Measurements from ENCODE around the gene NLRC5.
"Not testable (repeated sequence)": the region's sequence is repeated elsewhere in the genome, so short reads cannot be mapped to it uniquely, and the experiment has no call there.

Gene NLRC5

GRCh38 chr16:56964243-56965148 lies 24.9 kb upstream of the NLRC5 start:
- Histone ChIP-seq H3K9ac (ENCODE audit: low read length) (no peak overlapping the region), H3K9me3 (ENCODE audit: control insufficient read depth, low read length) (no peaks in the 10 kb centered on the region), H3K27me3 (replicated peaks; ENCODE audit: control insufficient read depth, insufficient read depth, low read length) (no peaks in the 10 kb centered on the region), H3K36me3 (ENCODE audit: control insufficient read depth, insufficient read depth, low read length, severe bottlenecking) (no peaks in the 10 kb centered on the region), H3K4me1 (ENCODE audit: control insufficient read depth, insufficient read depth, low read length) (peaks cover 56% of the 10 kb centered on the region), H3K4me3 (ENCODE audit: low read length) (no peak overlapping the region)
- DNase-seq (ENCODE audit: low read depth) = peak; percentile 38

GRCh38 chr16:56965149-56966092 lies 23.9 kb upstream of the NLRC5 start:
- H3K4me3 ChIP-seq (ENCODE audit: low read length) = no peak overlapping the region
- no peak for DNase-seq (ENCODE audit: low read depth)
- peaks cover 50% of the 10 kb centered on the region for H3K4me1 ChIP-seq (ENCODE audit: control insufficient read depth, insufficient read depth, low read length)
- no peaks in the 10 kb centered on the region for H3K27me3 ChIP-seq (replicated peaks; ENCODE audit: control insufficient read depth, insufficient read depth, low read length)
- H3K9me3 ChIP-seq (ENCODE audit: control insufficient read depth, low read length) = no peaks in the 10 kb centered on the region
- H3K9ac ChIP-seq (ENCODE audit: low read length) = peak overlapping the region; percentile 15
- H3K36me3 ChIP-seq (ENCODE audit: control insufficient read depth, insufficient read depth, low read length, severe bottlenecking) = no peaks in the 10 kb centered on the region

- no peak for DNase-seq (ENCODE audit: low read depth)
- H3K4me3 ChIP-seq (ENCODE audit: low read length) = no peak overlapping the region
- H3K4me1 ChIP-seq (ENCODE audit: control insufficient read depth, insufficient read depth, low read length) = peaks cover 47% of the 10 kb centered on the region
- H3K9ac ChIP-seq (ENCODE audit: low read length) = peak overlapping the region; percentile 15
- no peaks in the 10 kb centered on the region for H3K36me3 ChIP-seq (ENCODE audit: control insufficient read depth, insufficient read depth, low read length, severe bottlenecking)
- H3K9me3 ChIP-seq (ENCODE audit: control insufficient read depth, low read length) = no peaks in the 10 kb centered on the region
- H3K27me3 ChIP-seq (replicated peaks; ENCODE audit: control insufficient read depth, insufficient read depth, low read length) = no peaks in the 10 kb centered on the region
Observed at GRCh38 chr16:56966093-56966475, 23.3 kb upstream of the NLRC5 start.

- Histone ChIP-seq H3K4me3 (ENCODE audit: low read length) (no peak overlapping the region), H3K9me3 (ENCODE audit: control insufficient read depth, low read length) (no peaks in the 10 kb centered on the region), H3K4me1 (ENCODE audit: control insufficient read depth, insufficient read depth, low read length) (peaks cover 46% of the 10 kb centered on the region), H3K36me3 (ENCODE audit: control insufficient read depth, insufficient read depth, low read length, severe bottlenecking) (no peaks in the 10 kb centered on the region), H3K9ac (ENCODE audit: low read length) (no peak overlapping the region), H3K27me3 (replicated peaks; ENCODE audit: control insufficient read depth, insufficient read depth, low read length) (no peaks in the 10 kb centered on the region)
- no peak for DNase-seq (ENCODE audit: low read depth)
Observed at GRCh38 chr16:56967733-56968132, 21.6 kb upstream of the NLRC5 start.

GRCh38 chr16:56969769-56970168 lies 19.6 kb upstream of the NLRC5 start:
- DNase-seq (ENCODE audit: low read depth) = no peak
- Histone ChIP-seq H3K4me3 (ENCODE audit: low read length) (no peak overlapping the region), H3K27me3 (replicated peaks; ENCODE audit: control insufficient read depth, insufficient read depth, low read length) (no peaks in the 10 kb centered on the region), H3K36me3 (ENCODE audit: control insufficient read depth, insufficient read depth, low read length, severe bottlenecking) (no peaks in the 10 kb centered on the region), H3K9ac (ENCODE audit: low read length) (no peak overlapping the region), H3K9me3 (ENCODE audit: control insufficient read depth, low read length) (no peaks in the 10 kb centered on the region), H3K4me1 (ENCODE audit: control insufficient read depth, insufficient read depth, low read length) (peaks cover 38% of the 10 kb centered on the region)

GRCh38 chr16:56970934-56971767 lies 18.2 kb upstream of the NLRC5 start:
- H3K36me3 ChIP-seq (ENCODE audit: control insufficient read depth, insufficient read depth, low read length, severe bottlenecking) = no peaks in the 10 kb centered on the region
- H3K27me3 ChIP-seq (replicated peaks; ENCODE audit: control insufficient read depth, insufficient read depth, low read length) = no peaks in the 10 kb centered on the region
- no peaks in the 10 kb centered on the region for H3K9me3 ChIP-seq (ENCODE audit: control insufficient read depth, low read length)
- H3K9ac ChIP-seq (ENCODE audit: low read length) = no peak overlapping the region
- DNase-seq (ENCODE audit: low read depth) = no peak
- H3K4me1 ChIP-seq (ENCODE audit: control insufficient read depth, insufficient read depth, low read length) = peaks cover 26% of the 10 kb centered on the region
- H3K4me3 ChIP-seq (ENCODE audit: low read length) = no peak overlapping the region

GRCh38 chr16:56971768-56972043 lies 17.7 kb upstream of the NLRC5 start:
- peaks cover 23% of the 10 kb centered on the region for H3K4me1 ChIP-seq (ENCODE audit: control insufficient read depth, insufficient read depth, low read length)
- no peaks in the 10 kb centered on the region for H3K27me3 ChIP-seq (replicated peaks; ENCODE audit: control insufficient read depth, insufficient read depth, low read length)
- H3K9me3 ChIP-seq (ENCODE audit: control insufficient read depth, low read length) = no peaks in the 10 kb centered on the region
- no peak overlapping the region for H3K4me3 ChIP-seq (ENCODE audit: low read length)
- no peak for DNase-seq (ENCODE audit: low read depth)
- H3K36me3 ChIP-seq (ENCODE audit: control insufficient read depth, insufficient read depth, low read length, severe bottlenecking) = no peaks in the 10 kb centered on the region
- H3K9ac ChIP-seq (ENCODE audit: low read length) = no peak overlapping the region

- Histone ChIP-seq H3K4me3 (ENCODE audit: low read length) (no peak overlapping the region), H3K36me3 (ENCODE audit: control insufficient read depth, insufficient read depth, low read length, severe bottlenecking) (no peaks in the 10 kb centered on the region), H3K9me3 (ENCODE audit: control insufficient read depth, low read length) (no peaks in the 10 kb centered on the region), H3K27me3 (replicated peaks; ENCODE audit: control insufficient read depth, insufficient read depth, low read length) (no peaks in the 10 kb centered on the region), H3K9ac (ENCODE audit: low read length) (no peak overlapping the region), H3K4me1 (ENCODE audit: control insufficient read depth, insufficient read depth, low read length) (peaks cover 20% of the 10 kb centered on the region)
- no peak for DNase-seq (ENCODE audit: low read depth)
Observed at GRCh38 chr16:56972403-56973293, 16.7 kb upstream of the NLRC5 start.

GRCh38 chr16:56973294-56973689 lies 16.1 kb upstream of the NLRC5 start:
- Histone ChIP-seq H3K36me3 (ENCODE audit: control insufficient read depth, insufficient read depth, low read length, severe bottlenecking) (no peaks in the 10 kb centered on the region), H3K9me3 (ENCODE audit: control insufficient read depth, low read length) (no peaks in the 10 kb centered on the region), H3K27me3 (replicated peaks; ENCODE audit: control insufficient read depth, insufficient read depth, low read length) (no peaks in the 10 kb centered on the region), H3K4me3 (ENCODE audit: low read length) (no peak overlapping the region), H3K4me1 (ENCODE audit: control insufficient read depth, insufficient read depth, low read length) (peaks cover 19% of the 10 kb centered on the region), H3K9ac (ENCODE audit: low read length) (no peak overlapping the region)
- no peak for DNase-seq (ENCODE audit: low read depth)

GRCh38 chr16:56973899-56974298 lies 15.5 kb upstream of the NLRC5 start:
- not testable (repeated sequence) for DNase-seq (ENCODE audit: low read depth); H3K9me3 ChIP-seq (ENCODE audit: control insufficient read depth, low read length); H3K27me3 ChIP-seq (replicated peaks; ENCODE audit: control insufficient read depth, insufficient read depth, low read length); H3K9ac ChIP-seq (ENCODE audit: low read length); H3K36me3 ChIP-seq (ENCODE audit: control insufficient read depth, insufficient read depth, low read length, severe bottlenecking); H3K4me3 ChIP-seq (ENCODE audit: low read length)
- H3K4me1 ChIP-seq (ENCODE audit: control insufficient read depth, insufficient read depth, low read length) = peaks cover 19% of the 10 kb centered on the region
